HCT116 (cell line): ENCODE results near the gene SULT6B1. TPM values are rescaled to one million over a fixed set of nuclear protein-coding genes. Genes with fewer than 3 reads are reported as not detected.

Source experiments
- ATAC-seq: fragments of 200-7000 bp; cut with Tn5 transposase; 2 replicates; pipeline ENCODE4 v1.9.1; 2020; ENCODE audit warnings: mild to moderate bottlenecking, moderate library complexity
- BruUV-seq: library from RNA; stranded (reverse); fragments of 400-500 nt; replicated peaks from 2 replicates; lab custom pipeline; 2021; lab: Mats Ljungman, UMichigan
- CTCF ChIA-PET: fragments of 300-600 bp; sonication (Branson Sonifier 250); formaldehyde crosslinking; loops from one replicate; lab custom pipeline; 2021; ENCODE audit warnings: antibody characterized with exemption; lab: Charles Lee
- POLR2A ChIA-PET: fragments of 300-600, 350-600 bp; sonication (Branson Sonifier 250); formaldehyde crosslinking; loops from one replicate; lab custom pipeline; 2021; ENCODE audit warnings: antibody characterized with exemption; lab: Charles Lee
- RAD21 ChIA-PET, 2 experiments: fragments of 300-600 bp; sonication (Branson Sonifier 250); formaldehyde crosslinking; loops; one replicate each; lab custom pipeline; 2023; ENCODE audit warnings: low total read pairs in 2 of 2; ENCODE audit not compliant: uncharacterized antibody in 2 of 2, unreplicated experiment in 2 of 2, low non-redundant PET in 1 of 2; lab: Charles Lee
- DNase-seq: peaks from one replicate; pipeline ENCODE4 v3.0.0-alpha.2; 2010; ENCODE audit warnings: low read depth, low spot score
- H2AFZ ChIP-seq: fragments of 200-600 bp; shearing (Covaris generic), sonication (generic); 2 replicates; pipeline ENCODE4 v1.6.1; 2017; ENCODE audit warnings: low read depth, mixed run types, mixed read lengths, antibody characterized with exemption, low read length; ENCODE audit not compliant: poor library complexity, severe bottlenecking
- H3K27ac ChIP-seq: 2 replicates; pipeline ENCODE4 v1.5.1; 2012; ENCODE audit warnings: low read depth, low read length
- H3K27me3 ChIP-seq: fragments of 200-600 bp; sonication (generic); 2 replicates; pipeline ENCODE4 v1.6.1; 2016; ENCODE audit warnings: mixed run types, low read length, mixed read lengths; ENCODE audit not compliant: insufficient read depth
- H3K36me3 ChIP-seq, 2 experiments: fragments of 200-500 bp in 1 of 2; fragments of 200-600 bp in 1 of 2; sonication (Bioruptor generic) in 1 of 2; sonication (generic) in 1 of 2; 2 replicates each; pipeline versions ENCODE4 v1.5.1 to v1.6.1; 2014 to 2016; ENCODE audit warnings: low read length in 2 of 2, inconsistent platforms in 1 of 2, mixed read lengths in 1 of 2, mixed run types in 1 of 2; ENCODE audit not compliant: insufficient read depth in 2 of 2, control insufficient read depth in 1 of 2
- H3K4me1 ChIP-seq, 2 experiments: fragments of 200-600 bp in 1 of 2; sonication (generic) in 1 of 2; 2 replicates each; pipeline versions ENCODE4 v1.5.1 to v1.6.1; 2012 to 2017; ENCODE audit warnings: low read length in 2 of 2, inconsistent platforms in 1 of 2, mild to moderate bottlenecking in 1 of 2, mixed read lengths in 1 of 2, mixed run types in 1 of 2, moderate library complexity in 1 of 2; ENCODE audit not compliant: insufficient read depth in 2 of 2, control insufficient read depth in 1 of 2
- H3K4me2 ChIP-seq: fragments of 200-600 bp; sonication (generic); 2 replicates; pipeline ENCODE4 v1.6.1; 2017; ENCODE audit warnings: mixed run types, low read length, mixed read lengths
- H3K4me3 ChIP-seq, 2 experiments: fragments of 200-600 bp in 1 of 2; sonication (generic) in 1 of 2; replicated peaks in 1 of 2; 2 replicates each; pipeline ENCODE4 v1.5.1; 2011 to 2016; ENCODE audit warnings: low read length in 2 of 2, control low read depth in 1 of 2, low read depth in 1 of 2, mild to moderate bottlenecking in 1 of 2, mixed read lengths in 1 of 2, mixed run types in 1 of 2
- H3K79me2 ChIP-seq: fragments of 200-600 bp; sonication (generic); 2 replicates; pipeline ENCODE4 v1.6.1; 2017; ENCODE audit warnings: mild to moderate bottlenecking, mixed run types, low read length, moderate library complexity, mixed read lengths; ENCODE audit not compliant: insufficient read depth
- H3K9ac ChIP-seq: fragments of 200-600 bp; sonication (generic); 2 replicates; pipeline ENCODE4 v1.6.1; 2016; ENCODE audit warnings: low read length, mixed read lengths
- H3K9me2 ChIP-seq: fragments of 200-600 bp; sonication (generic), shearing (Covaris generic); 2 replicates; pipeline ENCODE4 v1.6.1; 2017; ENCODE audit warnings: mixed run types, mild to moderate bottlenecking, moderate library complexity; ENCODE audit not compliant: insufficient read depth
- H3K9me3 ChIP-seq, 2 experiments: fragments of 200-500 bp in 1 of 2; fragments of 200-600 bp in 1 of 2; sonication (Bioruptor generic) in 1 of 2; sonication (generic) in 1 of 2; 2 replicates each; pipeline ENCODE4 v1.6.1; 2014 to 2017; ENCODE audit warnings: low read length in 2 of 2, mixed read lengths in 2 of 2, inconsistent platforms in 1 of 2, low read depth in 1 of 2, mild to moderate bottlenecking in 1 of 2, mixed run types in 1 of 2, moderate library complexity in 1 of 2; ENCODE audit not compliant: control insufficient read depth in 1 of 2, insufficient read depth in 1 of 2
- H4K20me1 ChIP-seq: fragments of 200-600 bp; sonication (generic), shearing (Covaris generic); 2 replicates; pipeline ENCODE4 v1.6.1; 2017; ENCODE audit warnings: mixed run types, mild to moderate bottlenecking, moderate library complexity; ENCODE audit not compliant: insufficient read depth
- ATF3 ChIP-seq: IDR thresholded peaks from 2 replicates; pipeline ENCODE4 v1.6.1; 2012
- CBX3 ChIP-seq: IDR thresholded peaks from 2 replicates; pipeline ENCODE4 v1.6.1; 2012; ENCODE audit warnings: low read depth
- CEBPB ChIP-seq: IDR thresholded peaks from 2 replicates; pipeline ENCODE4 v1.6.1; 2012; ENCODE audit warnings: low read depth
- CTCF ChIP-seq, 3 experiments: fragments of 200-600 bp in 1 of 3; sonication (generic) in 1 of 3; IDR thresholded peaks in 2 of 3; conservative IDR thresholded peaks in 1 of 3; 2 replicates each; pipeline ENCODE4 v1.5.1; 2012 to 2017; ENCODE audit warnings: low read depth in 2 of 3, low read length in 2 of 3, antibody characterized with exemption in 1 of 3, borderline replicate concordance in 1 of 3, control low read depth in 1 of 3, mild to moderate bottlenecking in 1 of 3, mixed read lengths in 1 of 3, mixed run types in 1 of 3, moderate library complexity in 1 of 3; ENCODE audit not compliant: insufficient read depth in 1 of 3
- EGR1 ChIP-seq: IDR thresholded peaks from 2 replicates; pipeline ENCODE4 v1.6.1; 2012; ENCODE audit warnings: low read depth
- ELF1 ChIP-seq: IDR thresholded peaks from 2 replicates; pipeline ENCODE4 v1.6.1; 2012; ENCODE audit warnings: low read depth, borderline replicate concordance
- EZH2 ChIP-seq: fragments of 200-600 bp; sonication (generic); IDR thresholded peaks from 2 replicates; pipeline ENCODE4 v1.6.1; 2017; ENCODE audit warnings: antibody characterized with exemption, mixed run types
- EZH2phosphoT487 ChIP-seq: fragments of 200-600 bp; IDR thresholded peaks from 2 replicates; pipeline ENCODE4 v1.6.1; 2018; ENCODE audit warnings: antibody characterized with exemption, borderline replicate concordance
- FOSL1 ChIP-seq: IDR thresholded peaks from 2 replicates; pipeline ENCODE4 v1.6.1; 2012; ENCODE audit warnings: low read depth
- MAX ChIP-seq: IDR thresholded peaks from 2 replicates; pipeline ENCODE4 v1.6.1; 2012
- POLR2A ChIP-seq: IDR thresholded peaks from 2 replicates; pipeline ENCODE4 v1.7.0; 2011; ENCODE audit warnings: borderline replicate concordance; ENCODE audit not compliant: insufficient read depth, insufficient read length; ENCODE audit errors: extremely low read depth
- REST ChIP-seq: IDR thresholded peaks from 2 replicates; pipeline ENCODE4 v1.6.1; 2012; ENCODE audit warnings: low read depth
- SIN3A ChIP-seq: IDR thresholded peaks from 2 replicates; pipeline ENCODE4 v1.6.1; 2012; ENCODE audit warnings: low read depth
- SP1 ChIP-seq: IDR thresholded peaks from 2 replicates; pipeline ENCODE4 v1.6.1; 2012; ENCODE audit warnings: low read depth
- SRF ChIP-seq: IDR thresholded peaks from 2 replicates; pipeline ENCODE4 v1.6.1; 2012; ENCODE audit warnings: low read depth
- YY1 ChIP-seq: IDR thresholded peaks from 2 replicates; pipeline ENCODE4 v1.6.1; 2011; ENCODE audit warnings: low read length, low read depth, moderate library complexity, mild to moderate bottlenecking; ENCODE audit not compliant: insufficient replicate concordance; ENCODE audit errors: extremely low read depth
- ZFX ChIP-seq: fragments of 450-650 bp; IDR thresholded peaks from 2 replicates; pipeline ENCODE4 v1.6.1; 2017
- intact Hi-C: fragments of 100-400 bp; cut with micrococcal nuclease; formaldehyde crosslinking; loops from 2 replicates; pipeline ENCODE4 v1.10.0; 2022
- total RNA-seq: library from RNA; stranded (reverse); gene quantifications from one replicate; pipeline ENCODE4 v1.2.1, GENCODE V29; 2021; ENCODE audit not compliant: unreplicated experiment

SULT6B1 gene
- total RNA-seq, 1 experiment from 2014 or later = not detected

- DNase-seq = no peak
- no peaks in the 10 kb centered on the region for H3K9me2 ChIP-seq
- TF ChIP-seq REST (no peak), SP1 (no peak), CBX3 (no peak), CTCF (IDR thresholded peaks at IDR 0.05 in 2 of 3, conservative IDR thresholded peaks at IDR 0.05 in 1 of 3; ENCODE audit: borderline replicate concordance in 1 of 3, insufficient read depth in 1 of 3, low read depth in 2 of 3, low read length in 2 of 3) (no peak), YY1 (no peak), POLR2A (no peak), ZFX (no peak), MAX (no peak), EGR1 (no peak), SIN3A (no peak), CEBPB (no peak), FOSL1 (no peak), ATF3 (no peak), EZH2phosphoT487 (no peak), EZH2 (no peak), ELF1 (no peak), SRF (no peak)
- TF ChIP-seq, all 23 proteins: peak for 0
- RAD21 ChIA-PET = no interaction called here
- Histone ChIP-seq H2AFZ (no peak overlapping the region), H3K27ac (no peak overlapping the region), H4K20me1 (no peaks in the 10 kb centered on the region), H3K27me3 (no peaks in the 10 kb centered on the region), H3K4me2 (no peak overlapping the region), H3K79me2 (peaks cover 20% of the 10 kb centered on the region), H3K36me3 (peaks cover 12 to 19% of the 10 kb centered on the region in 2 experiments; a peak in 3 of 4 replicates), H3K4me3 (no peak overlapping the region), H3K9ac (no peak overlapping the region), H3K9me3 (no peaks in the 10 kb centered on the region), H3K4me1 (no peaks in the 10 kb centered on the region)
- no TSS peak for BruUV-seq
- no peak for ATAC-seq
- CTCF ChIA-PET = no interaction called here
- intact Hi-C loops = loop anchor here (10.0 kb wide), 1 partner anchor 361 kb away; no protein-coding TSS in a partner anchor
- POLR2A ChIA-PET = no interaction called here
These were observed 42.4 kb downstream of the SULT6B1 start for GRCh38 chr2:37146062-37146461.
